ENCODE results near the gene TPSG1.

Gene TPSG1

GRCh38 chr16:1213231-1213630, 11.8 kb downstream of the TPSG1 start:
- no peak for ATAC-seq
- TF ChIP-seq ZNF565 (CRISPR knock-in tag; conservative IDR thresholded peaks at IDR 0.05; ENCODE audit: low read depth) (no peak), ZNF70 (CRISPR knock-in tag; IDR thresholded peaks at IDR 0.05) (no peak), ZNF8 (CRISPR knock-in tag; IDR thresholded peaks at IDR 0.05) (no peak), CREB5 (CRISPR knock-in tag; IDR thresholded peaks at IDR 0.05; ENCODE audit: low read depth) (no peak), TOX (CRISPR knock-in tag; IDR thresholded peaks at IDR 0.05; ENCODE audit: borderline replicate concordance) (no peak), PPARA (CRISPR knock-in tag; IDR thresholded peaks at IDR 0.05; ENCODE audit: borderline replicate concordance) (no peak), POU6F1 (CRISPR knock-in tag; IDR thresholded peaks at IDR 0.05; ENCODE audit: borderline replicate concordance, low read depth) (no peak), GLIS3 (CRISPR knock-in tag; IDR thresholded peaks at IDR 0.05) (no peak), SNAI2 (CRISPR knock-in tag; IDR thresholded peaks at IDR 0.05) (no peak), ZC3H10 (CRISPR knock-in tag; IDR thresholded peaks at IDR 0.05) (no peak), BACH2 (CRISPR knock-in tag; IDR thresholded peaks at IDR 0.05; ENCODE audit: borderline replicate concordance) (no peak)

GRCh38 chr16:1212616-1213194, 12.4 kb downstream of the TPSG1 start:
- ATAC-seq, result no peak

More at GRCh38 chr16:1212616-1213194, 12.4 kb downstream of the TPSG1 start:
- TF ChIP-seq ZFP3 (CRISPR knock-in tag; IDR thresholded peaks at IDR 0.05) (no peak), CSDC2 (CRISPR knock-in tag; IDR thresholded peaks at IDR 0.05) (no peak), ZFP30 (CRISPR knock-in tag; IDR thresholded peaks at IDR 0.05) (no peak), BACH2 (CRISPR knock-in tag; IDR thresholded peaks at IDR 0.05; ENCODE audit: borderline replicate concordance) (no peak), TOX (CRISPR knock-in tag; IDR thresholded peaks at IDR 0.05; ENCODE audit: borderline replicate concordance) (no peak), TSHZ2 (CRISPR knock-in tag; IDR thresholded peaks at IDR 0.05) (no peak), POU6F1 (CRISPR knock-in tag; IDR thresholded peaks at IDR 0.05; ENCODE audit: borderline replicate concordance, low read depth) (no peak), ZNF70 (CRISPR knock-in tag; IDR thresholded peaks at IDR 0.05) (no peak), CSRNP3 (CRISPR knock-in tag; IDR thresholded peaks at IDR 0.05) (no peak), ARNTL (CRISPR knock-in tag; IDR thresholded peaks at IDR 0.05; ENCODE audit: borderline replicate concordance, low read depth) (no peak), TCF4 (CRISPR knock-in tag; IDR thresholded peaks at IDR 0.05; ENCODE audit: borderline replicate concordance) (no peak), OSR1 (CRISPR knock-in tag; IDR thresholded peaks at IDR 0.05) (no peak), ESRRG (CRISPR knock-in tag; IDR thresholded peaks at IDR 0.05) (no peak), CREB5 (CRISPR knock-in tag; IDR thresholded peaks at IDR 0.05; ENCODE audit: low read depth) (no peak), PATZ1 (CRISPR knock-in tag; IDR thresholded peaks at IDR 0.05; ENCODE audit: borderline replicate concordance) (no peak), ISL1 (CRISPR knock-in tag; IDR thresholded peaks at IDR 0.05) (no peak), ZNF8 (CRISPR knock-in tag; IDR thresholded peaks at IDR 0.05) (no peak), RARB (CRISPR knock-in tag; IDR thresholded peaks at IDR 0.05) (no peak)

All from SK-N-SH treated with all-trans-retinoic acid at 6 μM for 48 hours (cell line).